ENCODE data around the gene COL6A2. TPM values are rescaled to one million over a fixed set of nuclear protein-coding genes. Genes with fewer than 3 reads are reported as not detected.

The COL6A2 gene
- total and polyA plus RNA-seq, 10 of the 15 experiments (the other 5 are each of a cell fraction or from before 2014, with no cell fraction given), result 0.16 to 1.3 (median 0.34) TPM; not detected in 7

GRCh38 chr21:46124083-46124925 is 26.4 kb downstream of the COL6A2 start:
- intact Hi-C loops (cut with micrococcal nuclease; ENCODE audit: unreplicated experiment), result no loop called here
- Histone ChIP-seq H3K9ac (ENCODE audit: control insufficient read depth, insufficient read depth, low read length) (no peak overlapping the region), H3K4me1 (ENCODE audit: control insufficient read depth, insufficient read depth, low read length) (no peaks in the 10 kb centered on the region), H3K27me3 (replicated peaks in 1 of 2; ENCODE audit: control insufficient read depth in 2 of 2, insufficient read depth in 2 of 2, low read length in 1 of 2) (no peaks in the 10 kb centered on the region), H3K27ac (ENCODE audit: control insufficient read depth, insufficient read depth) (no peak overlapping the region), H4K20me1 (ENCODE audit: control insufficient read depth, insufficient read depth) (no peaks in the 10 kb centered on the region), H3K79me2 (ENCODE audit: control insufficient read depth, insufficient read depth, low read length) (no peaks in the 10 kb centered on the region), H2AFZ (ENCODE audit: control insufficient read depth, low read depth, low read length) (no peak overlapping the region), H3K4me2 (ENCODE audit: control insufficient read depth, insufficient read depth) (no peak overlapping the region), H3K36me3 (ENCODE audit: control insufficient read depth in 2 of 2, insufficient read depth in 2 of 2, low read length in 1 of 2) (no peaks in the 10 kb centered on the region), H3K9me3 (replicated peaks; ENCODE audit: control insufficient read depth, insufficient read depth, low read length) (no peaks in the 10 kb centered on the region), H3K4me3 (no peak overlapping the region)
- in situ Hi-C loops (cut with MboI), result no loop called here
- ChIA-PET CTCF (no interaction called here), SMC1A (ENCODE audit: uncharacterized antibody, unreplicated experiment) (no interaction called here), RAD21 (ENCODE audit: unreplicated experiment) (no interaction called here), POLR2A (no interaction called here)
- TF ChIP-seq NFYA (IDR thresholded peaks at IDR 0.05; ENCODE audit: borderline replicate concordance, low read depth, low read length) (no peak), SMAD5 (IDR thresholded peaks at IDR 0.05; ENCODE audit: low read depth) (no peak), ATF7 (IDR thresholded peaks at IDR 0.05; ENCODE audit: low read depth) (no peak), IRF3 (IDR thresholded peaks at IDR 0.05) (no peak), ZNF24 (IDR thresholded peaks at IDR 0.05) (no peak), CBX5 (IDR thresholded peaks at IDR 0.05; ENCODE audit: low read depth) (no peak), RELA (IDR thresholded peaks at IDR 0.05; ENCODE audit: borderline replicate concordance, partially characterized antibody) (no peak), PML (IDR thresholded peaks at IDR 0.05; ENCODE audit: low read length) (no peak), ASH2L (IDR thresholded peaks at IDR 0.05; ENCODE audit: borderline replicate concordance, low read depth) (no peak), TCF3 (IDR thresholded peaks at IDR 0.05; ENCODE audit: borderline replicate concordance, insufficient read depth, low read depth, low read length) (no peak), NRF1 (conservative IDR thresholded peaks at IDR 0.05; ENCODE audit: low read depth, low read length) (no peak), NFYB (IDR thresholded peaks at IDR 0.05; ENCODE audit: insufficient read depth, low read depth, low read length) (no peak), BRCA1 (IDR thresholded peaks at IDR 0.05; ENCODE audit: low read depth, low read length) (no peak), ATF2 (IDR thresholded peaks at IDR 0.05; ENCODE audit: low read length) (no peak), BCL3 (IDR thresholded peaks at IDR 0.05; ENCODE audit: borderline replicate concordance, insufficient read depth, low read depth, low read length, poor library complexity, severe bottlenecking) (no peak), NKRF (conservative IDR thresholded peaks at IDR 0.05) (no peak), ZNF217 (IDR thresholded peaks at IDR 0.05) (no peak)
- DNase-seq (ENCODE audit: low read depth, low spot score) (no peak), ATAC-seq (no peak), FAIRE-seq (no peak)
- WGBS (ENCODE audit: insufficient coverage, insufficient replicate concordance, low lambda C conversion rate, missing lambda C conversion rate), result 25% methylated on average over 11 of the region's 16 CpGs
- no TSS peak for BruUV-seq (replicated peaks)
